SIG-M5 treated with dmso at 0.1 percent for 504 hours (cell line): Measurements from ENCODE around the gene ACKR3.

Experiments
- DNase-seq: peaks from one replicate; lab custom pipeline; 2025; ENCODE audit not compliant: unreplicated experiment; lab: John Stamatoyannopoulos, UW

The ACKR3 gene

DNA sequence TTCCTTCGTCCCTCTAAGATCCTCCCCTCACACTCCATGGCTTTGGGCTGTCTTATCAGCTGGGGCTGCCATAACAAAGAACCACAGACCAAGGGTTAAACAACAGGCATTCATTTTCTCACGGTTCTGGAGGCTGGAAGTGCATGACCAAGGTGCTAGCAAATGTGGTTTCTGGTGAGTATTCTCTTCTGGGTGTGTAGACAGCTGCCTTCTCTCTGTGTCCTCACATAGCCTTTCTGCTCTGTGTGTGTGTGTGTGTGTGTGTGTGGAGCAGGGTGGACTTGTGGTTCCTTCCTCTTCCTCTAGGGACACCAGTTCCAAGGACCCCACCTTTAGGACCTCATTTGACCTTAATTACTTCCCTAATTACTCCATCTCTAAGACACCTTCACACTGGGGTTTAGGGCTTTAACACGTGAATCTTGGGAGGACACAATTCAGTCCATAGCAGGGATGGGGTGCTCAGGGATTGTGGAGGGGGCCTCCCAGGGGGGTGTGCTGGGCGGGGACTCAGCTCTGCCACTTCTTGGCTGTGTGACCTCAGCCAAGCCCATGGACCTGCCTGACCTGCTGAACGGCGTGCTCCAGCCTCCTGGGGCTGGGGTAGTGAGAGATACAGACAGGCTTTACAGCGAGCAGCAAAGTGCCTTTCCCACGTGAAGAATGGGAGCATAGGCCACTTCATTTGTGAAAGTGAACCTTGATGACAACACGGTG lies 38.0 kb downstream of the ACKR3 start:
- DNase-seq = peak; percentile 10

DNA sequence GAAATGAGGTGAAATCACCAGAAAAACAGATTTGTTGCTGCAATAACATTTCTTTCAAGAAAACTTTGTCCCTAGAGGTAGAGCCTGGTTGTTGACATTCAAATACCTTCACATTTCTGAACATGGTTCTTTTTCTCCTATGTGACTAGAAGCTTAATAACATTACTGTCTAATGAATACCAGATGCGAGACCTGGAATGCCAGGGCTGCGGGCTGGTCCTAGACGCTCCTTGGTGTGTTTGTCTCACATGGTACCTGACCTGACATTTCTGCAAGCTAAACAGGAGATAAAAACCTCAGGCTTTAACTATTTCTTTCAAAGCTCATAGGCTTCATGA lies 38.5 kb downstream of the ACKR3 start:
- no peak for DNase-seq

DNA sequence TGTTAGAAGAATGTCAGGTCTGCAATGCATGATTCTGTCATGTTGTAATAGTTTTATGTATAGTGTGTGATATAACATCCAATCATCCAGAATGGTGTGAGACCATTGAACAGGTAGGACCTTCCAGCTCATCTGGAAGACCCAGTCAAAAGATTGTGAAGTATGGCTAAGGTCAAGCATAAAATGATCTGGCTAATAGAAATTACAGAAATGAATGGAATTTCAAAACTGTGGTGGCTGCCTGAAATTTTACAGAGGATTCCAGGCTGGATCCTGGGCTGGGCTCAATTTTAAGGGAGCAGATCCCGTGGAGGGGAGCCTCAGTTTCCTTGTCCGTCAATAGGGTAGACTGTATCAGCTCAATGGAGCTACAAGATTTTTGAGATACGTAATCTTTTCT lies 39.1 kb downstream of the ACKR3 start:
- no peak for DNase-seq

DNA sequence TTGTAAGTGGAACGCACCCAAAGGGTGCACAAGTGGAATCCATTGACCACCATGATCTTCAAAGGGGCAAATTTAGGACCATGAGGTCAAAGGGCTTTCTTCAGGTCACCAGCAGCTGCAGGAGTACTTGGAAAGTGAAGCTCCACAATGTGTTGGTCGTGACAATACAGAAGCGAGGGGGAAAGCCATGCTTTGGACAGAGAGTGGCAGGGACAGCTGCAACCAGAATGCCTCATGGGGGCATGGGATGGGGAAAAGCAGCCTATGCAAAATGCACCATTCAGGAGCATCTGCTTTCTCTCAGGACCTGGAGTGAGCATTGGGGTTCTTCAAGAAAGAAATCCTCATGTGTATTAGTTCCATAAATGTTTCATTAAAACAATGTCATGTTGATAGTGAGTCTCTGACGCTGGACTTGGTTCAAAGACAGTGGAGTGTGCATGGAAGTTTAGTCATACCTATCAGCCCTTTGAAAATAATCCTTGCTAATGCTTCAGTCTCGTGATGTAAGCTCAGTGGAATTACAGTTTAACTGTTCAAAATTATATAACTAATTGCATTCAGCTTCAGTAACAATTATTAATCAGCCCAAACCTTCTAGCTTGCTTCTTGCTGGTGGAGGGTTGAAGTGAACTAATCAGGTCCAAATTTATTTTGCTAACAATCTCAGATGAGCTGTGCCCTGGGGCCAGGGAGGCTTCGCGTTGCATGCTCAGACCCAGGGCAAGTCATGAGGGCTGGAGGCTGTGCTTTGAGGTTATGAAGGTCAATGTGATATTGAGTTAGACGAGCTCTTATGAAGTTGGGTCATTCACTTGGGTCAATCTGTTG lies 41.6 kb downstream of the ACKR3 start:
- no peak for DNase-seq

DNA sequence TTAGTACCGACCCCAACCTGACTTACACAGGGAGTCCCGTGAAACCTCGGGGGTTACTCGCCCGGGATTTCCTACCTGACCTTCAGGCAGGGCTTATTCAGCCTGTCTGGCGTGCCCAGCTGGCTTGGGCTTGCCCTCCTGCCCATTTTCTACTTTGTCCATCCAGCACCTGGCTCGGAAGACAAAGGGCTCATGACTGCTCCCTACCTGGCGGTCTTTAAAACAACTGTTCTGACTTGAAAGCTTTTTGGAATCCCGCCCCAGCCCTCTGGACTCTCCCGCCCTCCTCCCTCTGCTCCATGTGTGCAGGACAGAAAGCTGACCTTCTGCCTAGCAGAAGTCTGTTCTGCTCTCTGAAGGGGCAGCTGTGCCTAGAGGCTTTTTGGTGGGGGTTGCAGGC lies 43.1 kb downstream of the ACKR3 start:
- no peak for DNase-seq

DNA sequence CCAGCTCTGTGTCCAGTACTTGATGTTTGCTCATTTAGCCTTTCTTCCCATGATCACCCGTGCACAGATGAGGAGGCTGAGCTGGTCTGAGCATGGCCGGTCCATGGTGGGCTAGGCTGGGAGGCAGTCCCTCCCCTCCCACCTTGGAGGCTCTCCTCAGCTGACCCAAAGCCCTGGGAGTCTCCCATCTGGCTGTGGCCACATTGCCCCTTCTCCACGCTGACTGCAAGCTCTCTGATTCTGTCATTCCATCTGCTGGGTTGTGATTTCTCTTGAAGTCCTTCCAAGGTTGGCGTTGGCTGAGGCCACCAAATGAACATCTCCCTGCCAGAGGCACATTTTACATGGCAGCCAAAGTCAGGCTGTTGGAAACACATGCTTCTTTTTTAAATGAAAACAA lies 44.0 kb downstream of the ACKR3 start:
- no peak for DNase-seq

DNA sequence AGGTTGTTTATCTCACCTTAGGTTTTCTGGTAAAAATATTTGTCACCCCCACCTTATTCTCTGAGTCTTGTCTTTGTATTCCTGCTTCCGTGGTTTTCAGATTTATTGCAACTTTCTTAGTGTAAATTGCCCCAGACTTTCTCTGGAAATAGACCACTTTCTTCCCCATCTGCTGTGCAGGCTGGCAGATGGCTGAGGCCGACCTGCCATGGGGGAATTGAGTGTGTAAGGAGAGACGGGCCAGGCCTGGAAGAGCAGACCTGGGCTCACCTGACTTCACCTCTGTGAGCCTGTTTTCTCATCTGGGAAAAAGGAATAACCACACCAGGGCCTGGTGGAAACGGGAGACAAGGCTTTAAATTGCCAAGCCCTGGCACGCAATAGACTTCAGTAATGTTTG lies 44.9 kb downstream of the ACKR3 start:
- no peak for DNase-seq

DNA sequence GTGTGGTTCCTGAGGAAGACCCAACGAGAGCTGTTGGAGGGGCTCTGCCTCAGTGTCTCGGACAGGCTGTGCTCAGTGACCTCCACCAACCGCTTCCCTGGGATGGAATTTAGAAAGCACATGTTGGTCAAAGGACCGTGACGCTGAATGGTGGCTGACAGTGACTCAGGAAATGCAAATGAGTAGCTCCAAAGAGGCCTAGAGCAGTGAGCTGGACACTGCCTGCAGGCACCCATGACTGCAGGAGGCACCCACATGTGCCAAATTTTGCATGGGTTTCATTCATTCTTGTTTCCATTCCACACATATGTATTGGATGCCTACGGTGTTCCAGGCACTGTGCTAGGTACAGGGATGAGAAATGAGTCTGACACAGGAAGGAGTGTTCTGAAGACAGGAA lies 46.4 kb downstream of the ACKR3 start:
- DNase-seq = no peak

DNA sequence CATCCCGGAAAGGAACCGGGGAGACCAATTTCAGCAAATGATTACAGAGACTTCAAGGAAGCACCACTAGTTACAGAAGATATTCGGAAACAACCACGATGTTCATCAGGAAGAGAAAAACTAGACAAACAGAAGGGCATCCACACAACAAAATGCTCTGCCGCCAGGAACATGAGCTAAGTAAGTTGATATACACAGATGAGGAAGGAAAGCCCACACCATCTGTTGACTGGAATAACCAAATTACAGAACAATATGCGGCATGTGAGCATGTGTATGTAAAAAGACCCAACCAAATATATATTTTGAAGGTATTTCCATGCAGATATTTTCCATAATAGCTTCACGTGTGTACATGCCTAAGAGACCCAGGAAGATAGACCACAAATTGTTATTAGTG lies 47.0 kb downstream of the ACKR3 start:
- no peak for DNase-seq

DNA sequence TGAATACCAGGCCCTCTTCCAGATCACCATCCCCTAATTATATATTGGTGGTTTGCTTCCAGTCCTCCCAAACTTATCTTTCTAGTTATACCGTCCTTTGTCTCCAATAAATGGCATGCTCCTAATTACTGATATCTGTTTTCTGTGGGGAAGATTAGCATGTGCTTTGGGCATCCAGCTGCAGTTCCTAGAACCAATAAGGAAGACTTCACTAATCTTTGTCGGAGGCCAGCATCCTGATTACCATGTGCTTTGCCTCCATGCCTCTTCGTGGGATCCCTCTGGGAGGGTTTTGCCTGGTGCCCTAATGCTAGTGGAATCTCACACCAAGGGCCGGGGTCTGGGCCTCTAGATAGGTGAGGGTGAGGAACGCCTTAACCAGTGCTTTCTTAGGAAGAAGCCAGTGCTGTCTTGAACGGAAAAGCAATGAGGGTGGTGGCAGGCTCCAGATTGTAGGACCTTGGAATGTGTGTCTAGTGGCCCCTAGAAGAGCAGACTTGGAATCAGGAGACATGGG lies 47.7 kb downstream of the ACKR3 start:
- DNase-seq = no peak

DNA sequence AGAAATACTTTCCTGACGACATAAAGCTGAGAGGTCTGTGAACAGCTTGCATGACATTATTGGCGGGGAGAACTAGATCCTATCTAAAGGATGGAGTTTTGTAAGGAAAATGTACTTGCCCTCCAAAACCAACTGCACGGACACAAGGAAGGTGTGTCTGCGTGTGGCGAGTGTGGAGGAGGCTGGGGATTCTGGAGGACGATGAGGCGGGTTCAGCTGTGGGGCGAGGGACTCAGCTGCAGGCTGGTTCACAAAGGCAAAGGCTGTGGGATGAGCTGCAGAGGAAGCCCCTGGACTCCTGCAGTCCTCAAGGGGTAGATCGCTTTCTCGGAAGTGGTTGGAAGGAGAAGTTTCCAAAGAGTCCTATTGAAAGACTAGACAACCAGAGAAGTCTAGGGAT lies 48.2 kb downstream of the ACKR3 start:
- DNase-seq = no peak

DNA sequence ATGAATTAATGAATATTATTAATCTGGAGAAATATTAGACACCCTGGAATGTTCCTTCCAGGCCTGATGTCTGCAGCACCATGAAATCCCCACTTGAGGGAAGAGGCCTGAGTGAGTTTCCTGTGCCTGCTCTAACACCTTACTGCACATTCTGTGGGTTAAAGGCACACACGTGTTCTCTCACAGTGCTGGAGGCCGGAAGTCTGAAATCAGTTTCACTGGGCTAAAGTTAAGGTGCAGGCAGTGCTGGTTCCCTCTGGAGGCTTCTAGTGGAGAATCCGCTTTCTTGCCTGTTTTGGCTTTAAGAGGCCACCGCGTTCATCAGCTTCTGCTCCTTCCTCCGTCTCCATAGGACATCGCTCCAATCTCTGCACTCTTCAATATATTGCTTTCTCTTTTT lies 48.7 kb downstream of the ACKR3 start:
- no peak for DNase-seq

DNA sequence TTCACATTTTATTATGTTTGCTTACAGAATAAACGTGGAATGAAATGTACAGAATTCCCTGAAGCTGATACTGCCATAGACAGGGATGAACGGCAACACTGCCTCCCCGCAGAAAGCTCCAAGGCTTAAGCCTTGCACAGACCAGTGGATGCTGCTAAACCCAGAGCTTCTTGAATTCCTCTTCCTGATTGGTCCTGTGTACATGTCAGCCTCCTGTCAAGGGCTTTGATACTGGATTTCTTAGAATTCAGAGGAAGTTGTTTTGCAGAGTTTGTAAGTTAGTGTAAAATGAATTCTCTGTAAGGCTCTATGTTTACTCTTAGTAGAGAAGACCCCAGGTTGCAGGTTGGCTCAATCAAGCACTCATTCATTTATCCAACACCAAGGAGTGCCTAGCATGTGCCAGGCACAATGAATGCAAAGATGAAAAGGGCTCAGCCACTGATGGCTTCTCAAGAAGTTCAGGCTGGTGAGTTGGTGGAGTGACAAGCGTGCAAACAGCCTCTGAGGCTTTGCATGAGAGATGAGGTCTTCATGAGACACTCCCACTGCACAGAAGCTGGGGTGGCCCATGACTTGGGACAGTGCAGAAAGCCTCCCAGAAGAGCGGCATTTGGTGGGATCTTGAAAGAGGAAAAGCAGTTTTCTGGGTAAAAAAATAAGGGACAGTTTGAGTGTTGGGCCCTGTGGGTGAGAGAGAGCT lies 50.4 kb downstream of the ACKR3 start:
- DNase-seq = no peak

DNA sequence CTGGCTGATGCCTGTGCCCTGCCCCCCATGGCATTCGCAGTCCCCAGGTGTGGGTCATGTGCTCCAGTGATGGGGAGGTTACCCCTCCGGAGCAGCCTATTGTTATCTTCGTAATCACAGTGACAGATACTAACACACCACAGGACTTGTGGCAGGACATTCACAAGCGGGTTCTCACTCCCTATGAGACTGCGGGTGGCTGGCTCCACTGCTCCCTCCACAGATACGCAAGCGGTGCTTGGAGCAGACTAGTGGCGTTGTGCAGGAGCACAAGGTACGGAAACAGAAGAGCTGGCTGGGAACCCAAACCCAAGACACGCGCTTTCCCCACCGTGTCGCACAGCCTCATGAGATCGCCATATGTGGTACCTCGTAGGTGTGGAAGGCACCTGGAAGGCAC lies 52.2 kb downstream of the ACKR3 start:
- DNase-seq = no peak

DNA sequence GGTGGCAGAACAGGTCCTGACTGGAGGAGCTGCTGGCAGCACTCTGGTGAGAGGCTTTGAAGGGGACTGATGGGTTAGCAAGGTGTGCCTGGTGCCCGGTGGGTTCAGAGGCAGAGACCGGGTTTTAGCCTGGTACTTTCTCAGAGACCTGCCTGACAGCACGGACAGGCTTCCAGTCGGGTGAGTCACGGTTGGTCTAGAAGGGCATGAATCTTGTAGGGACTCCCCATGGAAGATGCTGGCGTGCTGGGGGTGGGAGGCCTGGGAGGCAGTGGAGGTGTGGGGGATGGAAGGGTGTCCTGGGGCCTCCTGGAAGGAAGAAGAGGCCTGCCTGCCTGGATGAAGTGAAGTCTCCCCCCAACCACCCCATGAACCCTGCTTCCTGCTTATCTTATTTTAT lies 52.6 kb downstream of the ACKR3 start:
- no peak for DNase-seq

DNA sequence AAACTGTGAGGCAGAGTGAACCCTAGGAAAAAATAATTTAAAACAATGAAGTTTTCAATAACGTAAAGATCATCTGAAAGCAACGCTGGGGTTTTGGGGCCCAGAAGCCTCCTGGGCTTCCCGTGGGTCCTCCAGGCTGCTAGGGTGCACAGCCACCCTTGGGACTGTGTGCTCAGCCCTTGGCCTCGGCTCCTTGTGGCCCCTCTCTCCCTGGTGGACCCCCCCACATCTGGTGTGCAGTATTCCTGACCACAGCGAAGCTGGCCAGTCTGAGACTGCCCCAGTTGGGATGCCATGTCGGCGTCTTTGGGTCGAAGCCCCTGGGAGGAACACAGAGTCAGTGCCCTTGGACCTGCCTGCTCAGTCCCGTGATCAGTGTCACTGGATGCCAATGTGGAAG lies 53.0 kb downstream of the ACKR3 start:
- no peak for DNase-seq

DNA sequence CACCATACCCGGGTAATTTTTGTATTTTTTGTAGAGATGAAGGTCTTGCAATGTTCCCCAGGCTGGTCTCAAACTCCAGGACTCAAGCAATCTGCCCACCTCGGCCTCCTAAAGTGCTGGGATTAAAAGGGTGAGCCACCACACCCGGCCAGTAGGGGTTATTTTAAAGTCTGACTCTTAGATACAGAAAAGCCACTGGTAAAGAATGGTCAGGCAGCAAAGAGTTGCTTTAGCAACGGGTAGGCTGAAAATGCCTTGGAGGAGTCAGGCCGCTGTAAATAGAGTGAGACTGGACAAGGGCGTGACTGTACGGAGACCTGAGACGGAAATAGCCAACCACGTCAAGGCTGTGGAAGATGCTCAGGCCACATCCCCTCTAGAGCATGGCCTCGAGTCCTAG lies 54.2 kb downstream of the ACKR3 start:
- no peak for DNase-seq

DNA sequence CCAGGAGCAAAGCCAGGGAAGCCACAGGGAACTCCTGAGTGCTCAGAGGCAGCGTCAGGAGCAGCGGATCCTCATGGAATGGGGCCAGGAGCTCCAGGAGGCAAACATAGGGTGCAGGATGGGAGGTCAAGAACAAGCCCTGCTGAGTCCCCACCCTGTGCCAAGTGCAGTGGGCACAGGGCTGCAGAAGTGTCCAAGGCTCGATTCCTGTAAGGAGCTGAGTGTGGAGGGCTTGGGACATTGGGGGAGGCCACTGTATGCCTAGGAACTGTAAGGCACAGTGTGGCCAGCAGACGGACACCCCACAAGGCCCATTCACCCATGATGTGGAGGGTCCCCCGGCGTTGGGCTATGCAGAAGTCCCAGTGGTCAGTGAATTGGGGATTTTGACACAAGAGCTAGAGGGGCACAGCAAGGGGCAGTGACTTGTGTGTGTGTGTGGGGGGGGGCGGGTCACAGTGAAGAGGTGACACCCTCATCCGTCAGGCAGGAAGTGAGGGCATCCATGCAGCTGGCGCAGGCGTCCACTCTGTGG lies 55.6 kb downstream of the ACKR3 start:
- DNase-seq = no peak

DNA sequence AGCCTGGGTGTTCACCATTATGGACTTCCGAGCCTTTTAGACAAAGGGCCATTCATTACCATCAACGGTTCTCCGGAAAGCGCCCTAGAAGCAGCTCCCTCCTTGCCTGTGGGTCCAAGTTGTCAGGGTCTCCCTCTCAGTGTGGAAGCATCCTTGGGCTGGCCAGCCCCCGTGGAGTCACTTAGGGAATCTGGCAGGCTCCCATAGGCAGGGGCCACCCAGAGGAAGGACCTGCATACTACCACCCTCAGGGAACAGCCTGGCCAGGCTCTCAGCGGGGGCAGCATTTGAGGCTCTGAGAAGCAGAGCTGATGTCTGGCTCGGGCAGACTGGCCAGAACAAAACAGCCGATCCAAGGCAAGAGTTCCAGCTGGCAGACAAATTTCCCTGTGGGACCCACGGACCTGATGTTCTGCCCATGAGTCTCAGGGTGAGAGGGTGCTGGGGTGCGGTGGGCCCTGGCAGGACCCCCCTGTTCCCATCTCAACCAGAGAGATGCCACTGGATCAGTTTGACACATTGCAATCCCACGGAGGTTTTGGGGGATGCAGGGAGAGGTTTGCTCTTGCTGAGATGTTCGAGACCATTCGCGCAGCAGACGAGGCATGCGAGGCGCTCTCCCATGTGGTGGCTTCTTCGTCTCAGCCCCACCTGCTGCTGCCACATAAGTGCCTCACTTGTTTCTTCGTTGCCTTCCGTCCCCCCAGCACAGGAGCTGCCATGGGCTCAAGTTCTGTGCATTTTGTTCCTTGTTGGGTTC lies 56.9 kb downstream of the ACKR3 start:
- DNase-seq = no peak

DNA sequence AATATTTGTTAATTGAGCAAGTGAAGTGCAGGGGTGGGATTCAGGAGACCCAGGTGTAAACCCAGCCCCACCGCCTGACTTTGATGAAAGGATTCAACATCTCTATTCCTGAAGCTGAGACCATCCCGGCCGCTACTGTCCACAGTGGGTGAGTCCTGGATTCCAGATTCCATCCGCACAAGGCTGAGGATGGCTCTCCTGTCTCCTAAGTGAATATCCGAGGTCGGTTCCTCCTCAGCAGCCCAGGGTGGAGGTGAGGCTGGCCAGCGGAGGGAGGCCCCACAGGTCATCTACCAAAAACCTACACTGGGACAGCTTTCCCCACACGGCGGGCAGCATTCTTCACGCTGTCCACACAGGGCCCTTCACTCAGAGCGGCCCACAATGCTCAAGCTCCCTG lies 57.6 kb downstream of the ACKR3 start:
- DNase-seq = no peak

DNA sequence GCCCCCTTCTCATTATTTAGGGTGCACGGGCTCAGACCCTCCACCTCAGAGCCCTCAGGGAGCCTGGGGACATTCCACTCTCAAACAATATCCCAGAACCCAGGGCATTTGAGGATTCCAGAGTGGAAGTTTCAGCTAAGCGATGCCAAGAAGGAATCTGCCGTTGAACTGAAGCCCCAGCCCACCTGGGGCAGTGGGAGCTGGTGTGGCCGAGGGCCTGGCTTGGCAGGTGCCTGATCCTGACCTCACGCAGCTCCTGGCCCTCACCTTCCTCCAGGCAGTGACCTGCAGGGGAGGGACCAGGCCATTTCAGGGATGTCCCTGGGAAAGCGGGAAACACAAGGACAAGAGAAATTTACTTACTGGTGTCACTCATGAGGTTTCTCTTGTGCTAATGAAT lies 58.2 kb downstream of the ACKR3 start:
- no peak for DNase-seq
